ENCODE data around the gene NOXA1.

NOXA1 gene

DNA sequence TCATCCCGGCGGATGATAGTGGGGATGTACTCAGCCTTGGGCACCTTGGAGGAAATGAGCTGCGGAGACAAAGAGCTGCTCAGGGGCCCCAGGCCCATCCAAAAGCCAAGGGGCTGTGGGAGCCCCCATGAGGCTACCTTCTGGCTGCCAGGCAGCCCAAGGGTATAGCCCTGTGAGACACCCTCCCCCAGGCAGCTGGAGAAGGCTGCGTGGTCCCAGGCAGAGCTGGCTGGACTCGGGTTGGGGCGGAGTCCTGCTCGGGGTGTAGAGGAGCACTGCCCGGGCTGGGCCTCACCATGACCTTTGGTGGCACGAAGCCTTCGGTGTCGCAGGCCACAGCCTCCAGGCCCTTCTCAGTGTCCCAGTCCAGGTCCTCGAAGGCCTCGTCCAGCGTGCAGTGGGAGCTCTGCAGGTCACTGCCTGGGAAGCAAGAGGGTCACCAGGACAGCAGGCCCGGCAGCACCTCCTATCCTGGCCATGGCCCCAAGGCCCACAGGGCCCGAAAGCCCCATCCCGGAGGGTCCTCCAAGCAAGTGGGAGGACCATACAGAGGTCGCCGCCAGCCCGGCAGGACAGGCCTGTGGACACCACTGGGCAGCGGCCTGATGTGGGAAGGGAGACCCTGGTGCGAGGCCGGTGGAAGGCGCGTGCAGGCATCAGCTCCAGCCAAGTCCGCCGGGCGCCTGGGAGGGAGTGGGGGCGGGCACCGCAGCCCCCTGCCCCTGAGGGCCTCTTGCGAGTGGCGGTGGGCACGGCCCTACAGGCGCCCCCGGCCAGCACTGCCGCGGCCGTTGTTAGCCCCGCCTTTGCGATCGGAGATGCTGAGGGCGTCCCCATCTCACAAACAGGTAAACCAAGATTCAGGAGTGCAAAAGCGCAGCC lies 29.8 kb downstream of the NOXA1 start:
- DNase-seq (ENCODE audit: low read depth in 2 of 2, low spot score in 1 of 2): no peak

- DNase-seq (ENCODE audit: low read depth in 2 of 2, low spot score in 1 of 2): no peak
Observed at GRCh38 chr9:137453643-137454081, 30.5 kb downstream of the NOXA1 start.

DNA sequence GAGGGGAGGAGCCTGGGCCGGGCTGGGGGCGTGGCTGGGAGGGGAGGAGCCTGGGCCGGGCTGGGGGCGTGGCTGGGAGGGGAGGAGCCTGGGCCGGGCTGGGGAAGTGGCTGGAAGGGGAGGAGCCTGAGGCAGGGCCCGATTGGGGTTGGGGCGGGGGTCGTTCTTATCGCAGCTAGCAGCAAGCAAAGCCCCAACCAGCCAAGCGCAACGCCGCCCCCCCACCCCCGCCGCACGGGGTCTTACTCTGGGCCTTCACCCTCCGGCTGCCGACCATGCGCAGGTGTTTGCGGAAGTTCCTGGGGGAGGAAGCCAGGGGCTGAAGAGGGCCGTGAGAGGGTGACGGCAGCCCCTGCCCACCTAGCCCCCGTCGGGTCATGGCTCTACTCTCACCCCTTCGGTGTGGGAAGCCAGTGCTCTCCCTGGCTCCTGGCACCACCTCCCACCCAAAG lies 31.0 kb downstream of the NOXA1 start:
- no peak for DNase-seq (ENCODE audit: low read depth in 2 of 2, low spot score in 1 of 2)

DNA sequence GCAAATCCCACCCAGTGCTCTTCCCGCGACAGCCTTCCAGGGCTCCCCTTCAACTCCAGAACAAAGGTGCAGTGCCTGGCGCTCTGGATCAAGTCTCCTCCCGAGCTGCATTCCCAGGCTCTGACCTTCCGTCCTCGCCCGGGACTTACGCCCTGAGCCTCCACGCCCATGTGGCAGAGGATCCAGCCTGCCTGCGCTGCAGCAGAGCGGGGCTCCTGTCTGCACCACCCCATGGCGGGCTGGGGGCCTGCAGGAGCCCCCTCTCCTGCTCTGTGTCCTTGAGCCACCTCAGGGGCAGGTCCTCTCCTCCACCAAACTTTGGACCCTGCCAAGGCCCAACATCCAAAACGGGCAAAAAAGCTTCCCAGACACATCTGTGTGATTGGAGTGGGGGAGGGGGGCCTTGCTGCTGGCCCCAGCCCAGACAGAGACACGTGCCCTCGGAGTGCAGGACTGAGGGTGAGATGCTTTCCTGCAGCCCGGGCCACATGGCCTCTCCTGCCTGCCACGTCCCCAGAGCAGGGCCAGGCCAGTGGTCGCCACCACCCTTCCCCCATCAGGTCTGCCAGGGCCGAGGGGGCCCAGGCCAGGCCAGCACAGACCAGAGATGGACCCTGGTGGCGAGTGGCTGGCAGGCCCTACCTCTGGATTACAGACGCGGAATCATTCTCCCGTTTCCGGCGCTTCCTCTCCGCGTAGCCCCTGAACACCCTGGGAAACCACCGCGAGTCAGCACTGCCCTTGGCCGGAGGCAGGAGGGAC lies 31.6 kb downstream of the NOXA1 start:
- DNase-seq (ENCODE audit: low read depth in 2 of 2, low spot score in 1 of 2): no peak

GRCh38 chr9:137455359-137455991 lies 32.3 kb downstream of the NOXA1 start:
- DNase-seq (ENCODE audit: low read depth in 2 of 2, low spot score in 1 of 2): no peak

DNA sequence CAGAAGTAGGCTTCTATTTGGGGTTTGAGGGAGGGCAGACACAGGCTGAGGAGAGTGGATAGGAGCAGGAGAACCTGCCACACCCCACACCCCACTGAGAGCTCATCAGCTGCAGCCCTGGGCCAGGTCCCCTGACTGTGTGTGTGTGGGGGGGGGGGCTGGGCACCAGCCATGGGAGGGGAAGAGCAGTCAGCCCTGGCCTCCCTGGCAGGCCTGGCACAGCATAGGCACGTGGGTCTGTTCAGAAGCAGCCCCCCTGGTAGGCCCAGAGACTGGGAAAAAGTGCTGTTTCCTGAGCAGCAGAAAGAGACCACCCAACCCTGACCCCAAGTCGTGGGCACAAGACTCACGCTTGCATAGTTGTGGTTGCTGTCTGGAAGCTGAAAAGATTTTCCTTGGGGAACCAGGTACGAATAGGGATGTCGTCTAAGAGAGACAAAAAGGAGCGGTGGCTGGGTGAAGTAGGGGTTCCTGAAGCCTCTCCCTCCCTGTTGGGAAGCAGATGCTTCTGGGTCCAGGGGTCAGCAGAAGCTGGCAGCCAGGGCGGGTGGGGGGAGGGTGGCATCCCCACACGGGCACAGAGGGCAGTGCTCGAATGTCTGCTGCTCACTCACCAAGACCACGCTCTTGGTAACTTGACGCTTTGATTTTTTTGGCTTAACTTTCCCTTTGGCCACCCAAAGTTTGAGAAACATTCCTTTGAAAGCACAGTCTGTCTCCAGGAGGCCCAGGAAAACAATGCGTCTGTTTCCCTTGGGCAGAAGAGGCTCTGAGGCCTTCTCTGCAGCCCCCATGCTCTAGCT lies 33.1 kb downstream of the NOXA1 start:
- no peak for DNase-seq (ENCODE audit: low read depth in 2 of 2, low spot score in 1 of 2)

DNA sequence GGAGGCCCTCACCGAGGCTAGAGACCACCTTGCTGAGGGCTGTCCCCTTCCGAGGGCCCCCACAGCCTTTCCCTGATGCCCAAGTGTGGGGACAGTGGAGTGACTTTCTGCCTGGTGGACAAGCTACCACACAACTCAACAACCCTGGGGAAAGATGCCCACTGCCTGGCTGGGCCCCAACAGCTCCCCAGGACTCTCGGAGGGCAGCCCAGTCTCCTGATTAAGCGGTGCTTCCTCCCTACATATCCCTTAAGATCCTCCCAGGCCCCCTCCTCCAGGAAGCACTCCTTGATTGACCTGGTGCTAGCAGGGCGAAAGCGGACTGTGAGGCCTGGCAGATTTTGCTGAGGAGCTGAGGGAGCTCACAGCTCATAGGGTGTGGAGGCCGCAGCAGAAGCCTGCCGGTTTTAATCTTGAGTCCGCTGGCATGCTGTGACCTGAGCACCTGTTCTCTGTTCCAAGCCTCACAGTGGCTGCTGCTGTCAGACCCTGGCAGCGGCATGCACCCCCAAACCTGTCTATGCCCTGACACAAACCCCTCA lies 33.7 kb downstream of the NOXA1 start:
- DNase-seq (ENCODE audit: low read depth in 2 of 2, low spot score in 1 of 2): no peak

GRCh38 chr9:137457406-137458193 lies 34.4 kb downstream of the NOXA1 start:
- DNase-seq (ENCODE audit: low read depth in 2 of 2, low spot score in 1 of 2): no peak

DNA sequence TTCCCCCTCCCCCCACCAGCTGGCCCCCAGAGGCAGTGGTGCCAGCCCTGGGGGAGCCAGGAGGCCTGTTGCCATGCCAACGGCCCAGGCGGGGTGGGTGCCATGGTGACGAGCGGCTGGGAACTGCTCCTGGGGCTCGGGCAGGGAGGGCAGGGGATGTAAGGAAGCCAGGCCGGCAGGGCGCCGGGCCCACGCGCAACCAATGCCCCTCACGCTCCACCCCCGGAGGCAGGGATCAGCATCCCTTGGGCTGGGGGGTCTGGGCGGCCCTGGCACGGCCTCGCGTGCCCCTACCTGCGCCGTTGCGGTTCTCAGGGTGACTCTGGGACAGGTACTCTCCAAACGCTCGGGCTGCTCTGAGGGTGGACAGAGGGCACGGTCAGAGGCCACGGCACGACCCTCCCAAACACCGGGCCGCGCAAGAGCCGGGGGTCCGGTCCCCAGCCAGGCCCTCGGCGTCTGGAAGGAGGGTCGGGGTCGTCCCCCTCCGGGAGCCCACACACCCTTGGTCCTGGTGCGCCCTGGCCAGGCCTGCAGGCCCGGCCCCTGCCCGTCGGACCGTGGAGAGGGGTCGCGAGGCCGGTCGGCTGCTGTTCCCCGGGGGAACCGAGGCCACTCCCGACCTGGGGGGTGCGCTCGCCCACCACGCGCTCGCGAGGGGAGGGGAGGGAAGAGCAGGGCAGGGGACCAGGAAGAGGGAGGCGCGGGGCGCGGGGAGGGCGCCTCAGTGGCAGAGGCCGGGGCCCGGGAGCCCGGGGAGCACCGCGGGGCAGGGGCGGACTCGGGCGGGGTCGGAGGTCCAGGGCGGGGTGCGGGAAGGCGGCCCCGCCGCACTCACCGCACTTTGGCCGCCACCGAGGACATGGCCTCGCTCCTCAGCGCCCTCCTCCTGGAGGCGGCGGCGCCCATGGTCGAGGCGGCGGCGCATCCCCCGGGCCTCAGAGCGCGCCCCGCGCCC lies 35.3 kb downstream of the NOXA1 start:
- DNase-seq (ENCODE audit: low read depth in 2 of 2, low spot score in 1 of 2): no peak

DNA sequence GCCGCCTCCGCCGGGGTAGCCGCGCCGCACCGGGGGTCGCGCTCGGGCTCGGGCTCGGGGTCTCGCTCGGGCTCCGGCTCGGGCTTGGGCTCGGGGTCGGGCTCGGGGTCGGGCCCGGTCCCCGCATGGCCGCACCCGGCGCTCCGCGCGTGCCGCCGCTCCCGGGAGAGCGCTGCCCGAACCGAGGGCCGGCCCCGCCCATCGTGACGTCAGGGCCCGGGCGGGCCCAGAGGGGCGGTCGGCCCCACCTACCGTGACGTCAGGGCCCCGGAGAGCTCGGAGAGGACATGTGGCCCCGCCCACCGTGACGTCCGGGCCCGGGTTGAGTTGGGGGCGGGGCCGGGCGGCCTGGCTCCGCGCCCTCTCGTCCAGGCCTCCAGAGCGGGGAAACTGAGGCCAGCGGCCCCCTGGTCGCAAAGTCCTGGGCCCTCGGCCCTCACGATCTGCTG lies 36.0 kb downstream of the NOXA1 start, which contains the start of gene NSMF:
TSS of gene NSMF (minus strand) at position 183 of the 449 bp plus-strand sequence. CDS start 232 bp downstream, outside the sequence.
- DNase-seq (ENCODE audit: low read depth in 2 of 2, low spot score in 1 of 2): peak; percentile 86 to 92

GRCh38 chr9:137459601-137460362 lies 36.6 kb downstream of the NOXA1 start:
- DNase-seq (ENCODE audit: low read depth in 2 of 2, low spot score in 1 of 2): no peak

DNA sequence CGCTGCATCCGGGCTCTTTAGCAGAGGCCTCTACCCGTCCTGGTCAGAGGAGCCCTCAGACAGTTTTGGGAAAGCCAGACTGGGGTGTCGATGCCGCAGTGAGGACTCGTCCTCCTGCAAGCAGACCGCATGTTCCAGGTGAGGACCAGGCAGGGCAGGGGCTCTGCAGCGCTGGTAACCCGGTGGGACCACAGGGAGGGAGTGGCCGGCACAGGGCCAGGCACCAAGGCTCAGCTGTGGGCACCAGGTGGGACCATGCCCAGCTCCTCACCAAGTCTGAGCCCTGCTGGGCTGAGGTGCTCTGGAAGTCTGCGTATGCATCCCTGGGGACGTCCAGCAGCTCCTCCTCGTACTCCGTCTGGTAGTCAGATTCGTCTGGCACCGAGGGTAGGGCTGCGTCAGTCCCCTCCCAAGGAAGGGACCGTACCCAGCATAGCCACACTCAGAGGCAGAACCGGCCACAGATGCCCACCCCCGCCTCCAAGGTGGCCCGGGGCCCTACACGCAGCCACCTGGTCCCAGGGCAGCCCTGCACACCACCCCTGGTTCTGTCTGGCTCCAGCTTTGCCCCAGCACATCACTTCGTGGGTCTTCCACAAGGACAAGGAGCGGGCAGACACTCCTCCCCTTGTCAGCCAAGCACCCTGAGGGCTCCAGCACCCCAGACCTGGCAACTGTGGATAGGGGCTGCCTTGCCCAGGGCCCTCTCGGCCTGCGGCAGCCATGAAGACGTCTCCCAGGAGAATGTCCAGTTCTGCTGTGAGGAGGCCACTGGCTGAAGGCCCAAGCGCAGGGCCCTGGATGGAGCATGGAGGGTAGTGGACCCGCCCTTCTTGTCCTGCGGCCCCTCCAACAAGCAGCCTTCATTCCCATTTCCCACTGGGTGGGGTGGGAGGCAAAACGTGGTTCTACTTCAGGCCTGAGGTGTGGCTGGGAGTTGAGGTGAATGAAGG lies 37.4 kb downstream of the NOXA1 start:
- DNase-seq (ENCODE audit: low read depth in 2 of 2, low spot score in 1 of 2): no peak

GRCh38 chr9:137461316-137461662 lies 38.1 kb downstream of the NOXA1 start:
- DNase-seq (ENCODE audit: low read depth in 2 of 2, low spot score in 1 of 2): no peak

DNA sequence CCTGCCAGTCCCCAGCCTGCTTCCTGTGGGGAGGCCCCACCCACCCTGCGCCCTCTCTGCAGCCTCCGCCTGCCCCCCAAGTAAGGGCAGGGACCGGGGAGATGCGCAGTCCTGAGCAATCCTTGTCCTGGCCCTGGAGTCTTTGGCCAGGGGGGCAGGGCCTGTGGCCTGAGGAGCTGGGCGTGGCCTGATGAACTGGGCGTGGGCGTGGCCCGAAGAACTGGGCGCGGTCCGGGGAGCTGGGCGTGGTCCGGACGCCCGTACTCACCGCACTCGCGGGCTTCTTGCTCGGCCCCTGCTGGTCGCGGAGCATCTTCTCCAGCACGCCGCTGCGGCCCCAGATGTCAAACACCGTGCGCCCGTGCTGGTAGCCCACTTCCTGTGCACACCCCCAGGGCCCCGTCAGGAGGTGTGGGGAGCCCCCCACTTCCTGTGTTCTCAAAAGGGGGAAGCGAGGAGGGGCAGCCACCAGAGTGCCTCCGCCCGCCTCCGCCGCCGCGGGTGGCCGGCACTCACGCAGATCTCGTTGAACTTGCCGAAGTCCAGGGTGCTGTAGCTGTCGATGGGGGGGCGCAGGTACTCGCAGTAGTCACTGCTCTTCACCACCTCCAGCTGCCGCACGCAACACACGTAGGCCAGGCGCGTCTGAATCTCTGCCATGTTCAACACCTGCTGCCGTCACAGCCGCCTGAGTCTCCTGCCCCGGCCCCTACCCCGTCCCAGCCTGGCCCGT lies 38.6 kb downstream of the NOXA1 start:
- DNase-seq (ENCODE audit: low read depth in 2 of 2, low spot score in 1 of 2): peak; percentile 54 to 71

- no peak for DNase-seq (ENCODE audit: low read depth in 2 of 2, low spot score in 1 of 2)
Observed at GRCh38 chr9:137462396-137462985, 39.3 kb downstream of the NOXA1 start.
